HEK293 (cell line): Measurements from ENCODE around the gene SFXN2.

Experiments used
- BCL11A ChIP-seq: fragments of 450-650 bp; formaldehyde crosslinking; IDR thresholded peaks from 2 replicates; pipeline ENCODE4 v1.5.1; 2016; ENCODE audit warnings: low read depth, missing biosample characterization, missing genetic modification characterization
- ZNF596 ChIP-seq: fragments of 450-650 bp; IDR thresholded peaks from 2 replicates; pipeline ENCODE4 v1.5.0; 2018; ENCODE audit warnings: missing biosample characterization, mild to moderate bottlenecking, missing genetic modification characterization, moderate library complexity
- TF ChIP-seq, protein P1 (sequence below): fragments of 450-650 bp; formaldehyde crosslinking; IDR thresholded peaks from 2 replicates; pipeline ENCODE4 v1.5.1; 2016; ENCODE audit warnings: missing biosample characterization, missing genetic modification characterization

DNA sequence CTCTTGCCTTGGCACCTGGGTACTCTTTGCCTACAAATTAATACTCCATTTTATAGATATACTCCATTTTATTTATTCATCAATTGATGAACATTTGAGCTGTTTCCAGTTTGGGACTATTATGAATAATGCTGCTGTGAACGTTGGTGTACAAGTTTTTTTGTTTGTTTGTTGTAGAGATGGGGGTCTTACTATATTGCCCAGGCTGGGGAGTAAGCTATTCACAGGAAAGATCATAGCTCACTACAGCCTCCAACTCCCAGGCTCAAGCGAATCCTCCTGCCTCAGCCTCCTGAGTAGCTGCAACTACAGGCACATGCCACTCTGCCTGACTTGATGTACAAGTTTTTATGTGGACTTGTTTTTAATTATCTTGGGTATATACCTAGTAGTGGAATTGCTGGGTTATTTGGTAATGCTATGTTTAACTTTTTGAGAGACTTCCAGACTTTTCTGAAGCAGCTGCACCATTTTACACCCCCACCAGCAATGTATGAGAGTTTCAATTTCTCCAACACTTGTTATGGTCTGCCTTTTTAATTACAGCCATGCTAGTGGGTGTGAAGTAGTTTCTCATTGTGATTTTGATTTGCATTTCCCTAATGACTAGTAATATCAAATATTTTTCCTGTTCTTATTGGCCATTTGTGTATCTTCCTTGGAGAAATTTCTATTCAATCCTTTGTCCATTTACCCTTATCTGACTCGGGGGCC is 45.2 kb downstream of the SFXN2 start:
- TF ChIP-seq, protein P1, sequence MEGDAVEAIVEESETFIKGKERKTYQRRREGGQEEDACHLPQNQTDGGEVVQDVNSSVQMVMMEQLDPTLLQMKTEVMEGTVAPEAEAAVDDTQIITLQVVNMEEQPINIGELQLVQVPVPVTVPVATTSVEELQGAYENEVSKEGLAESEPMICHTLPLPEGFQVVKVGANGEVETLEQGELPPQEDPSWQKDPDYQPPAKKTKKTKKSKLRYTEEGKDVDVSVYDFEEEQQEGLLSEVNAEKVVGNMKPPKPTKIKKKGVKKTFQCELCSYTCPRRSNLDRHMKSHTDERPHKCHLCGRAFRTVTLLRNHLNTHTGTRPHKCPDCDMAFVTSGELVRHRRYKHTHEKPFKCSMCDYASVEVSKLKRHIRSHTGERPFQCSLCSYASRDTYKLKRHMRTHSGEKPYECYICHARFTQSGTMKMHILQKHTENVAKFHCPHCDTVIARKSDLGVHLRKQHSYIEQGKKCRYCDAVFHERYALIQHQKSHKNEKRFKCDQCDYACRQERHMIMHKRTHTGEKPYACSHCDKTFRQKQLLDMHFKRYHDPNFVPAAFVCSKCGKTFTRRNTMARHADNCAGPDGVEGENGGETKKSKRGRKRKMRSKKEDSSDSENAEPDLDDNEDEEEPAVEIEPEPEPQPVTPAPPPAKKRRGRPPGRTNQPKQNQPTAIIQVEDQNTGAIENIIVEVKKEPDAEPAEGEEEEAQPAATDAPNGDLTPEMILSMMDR (tag by site-specific recombination), result no peak
- TF ChIP-seq ZNF596 (tag by site-specific recombination) (no peak), BCL11A (tag by site-specific recombination) (no peak)
